DOHH2 (cell line): ENCODE measurements around the gene CHMP1B.

Source experiments
- H3F3A ChIP-seq: fragments of 200-600 bp; sonication (generic), shearing (Covaris generic); 2 replicates; pipeline ENCODE4 v1.6.0; 2016; ENCODE audit warnings: antibody characterized with exemption, mild to moderate bottlenecking; ENCODE audit not compliant: control insufficient read depth, insufficient read depth
- H3K27ac ChIP-seq: fragments of 200-600 bp; sonication (generic); 2 replicates; pipeline ENCODE4 v1.5.1; 2014; ENCODE audit warnings: low read depth, mild to moderate bottlenecking, low read length, moderate library complexity
- H3K27me3 ChIP-seq: fragments of 200-600 bp; sonication (generic); 2 replicates; pipeline ENCODE4 v1.6.1; 2014; ENCODE audit warnings: mild to moderate bottlenecking, low read length, mixed read lengths; ENCODE audit not compliant: control insufficient read depth
- H3K36me3 ChIP-seq: fragments of 200-600 bp; sonication (generic); 2 replicates; pipeline ENCODE4 v1.6.1; 2014; ENCODE audit warnings: mild to moderate bottlenecking, low read length, moderate library complexity, mixed read lengths; ENCODE audit not compliant: control insufficient read depth
- H3K4me1 ChIP-seq: fragments of 200-600 bp; sonication (generic); 2 replicates; pipeline ENCODE4 v1.6.1; 2014; ENCODE audit warnings: mild to moderate bottlenecking, low read length, mixed read lengths; ENCODE audit not compliant: control insufficient read depth
- H3K4me2 ChIP-seq: fragments of 200-600 bp; sonication (generic); 2 replicates; pipeline ENCODE4 v1.6.0; 2014; ENCODE audit warnings: mild to moderate bottlenecking, low read length, moderate library complexity
- H3K4me3 ChIP-seq: fragments of 200-600 bp; sonication (generic); 2 replicates; pipeline ENCODE4 v1.5.1; 2014; ENCODE audit warnings: mild to moderate bottlenecking, low read length, mixed read lengths
- H3K79me2 ChIP-seq: fragments of 200-600 bp; sonication (generic); 2 replicates; pipeline ENCODE4 v1.6.1; 2014; ENCODE audit warnings: mild to moderate bottlenecking, low read length, mixed read lengths; ENCODE audit not compliant: control insufficient read depth
- H3K9me2 ChIP-seq: fragments of 200-600 bp; sonication (generic); replicated peaks from 2 replicates; pipeline ENCODE4 v1.6.1; 2014; ENCODE audit warnings: mild to moderate bottlenecking, low read length, mixed read lengths; ENCODE audit not compliant: control insufficient read depth
- H3K9me3 ChIP-seq: fragments of 200-600 bp; sonication (generic); 2 replicates; pipeline ENCODE4 v1.6.1; 2014; ENCODE audit warnings: antibody characterized with exemption, low read length, mixed read lengths; ENCODE audit not compliant: control insufficient read depth, insufficient read depth
- H4K20me1 ChIP-seq: fragments of 200-600 bp; sonication (generic); 2 replicates; pipeline ENCODE4 v1.6.0; 2014; ENCODE audit warnings: low read depth, mild to moderate bottlenecking, antibody characterized with exemption, low read length, moderate library complexity; ENCODE audit not compliant: control insufficient read depth, insufficient read depth
- CTCF ChIP-seq: fragments of 200-600 bp; sonication (generic); IDR thresholded peaks from one replicate; pipeline ENCODE4 v1.5.1; 2014; ENCODE audit warnings: antibody characterized with exemption, mild to moderate bottlenecking, low read depth, low read length; ENCODE audit not compliant: poor library complexity, severe bottlenecking
- EZH2phosphoT487 ChIP-seq: fragments of 200-600 bp; sonication (generic); IDR thresholded peaks from 2 replicates; pipeline ENCODE4 v1.6.1; 2017; ENCODE audit warnings: borderline replicate concordance, mild to moderate bottlenecking, antibody characterized with exemption, low read length, moderate library complexity, mixed read lengths

The CHMP1B gene

GRCh38 chr18:11802586-11802985, 48.6 kb upstream of the CHMP1B start:
- Histone ChIP-seq H3K79me2 (no peaks in the 10 kb centered on the region), H3K36me3 (no peaks in the 10 kb centered on the region), H3K9me2 (no peaks in the 10 kb centered on the region), H3K4me1 (no peaks in the 10 kb centered on the region), H3K27ac (no peak overlapping the region), H3K27me3 (no peaks in the 10 kb centered on the region), H4K20me1 (no peaks in the 10 kb centered on the region), H3K4me3 (no peak overlapping the region), H3K9me3 (no peaks in the 10 kb centered on the region), H3F3A (no peaks in the 10 kb centered on the region), H3K4me2 (no peak overlapping the region)
- TF ChIP-seq EZH2phosphoT487 = no peak
- no peak for TF ChIP-seq CTCF

GRCh38 chr18:11807233-11807632, 44.0 kb upstream of the CHMP1B start:
- Histone ChIP-seq H3K9me2 (no peaks in the 10 kb centered on the region), H3K36me3 (no peaks in the 10 kb centered on the region), H3K4me3 (no peak overlapping the region), H3K27ac (no peak overlapping the region), H3K4me1 (no peaks in the 10 kb centered on the region), H3K27me3 (no peaks in the 10 kb centered on the region), H4K20me1 (no peaks in the 10 kb centered on the region), H3K9me3 (no peaks in the 10 kb centered on the region), H3K79me2 (no peaks in the 10 kb centered on the region), H3K4me2 (no peak overlapping the region), H3F3A (no peaks in the 10 kb centered on the region)
- TF ChIP-seq EZH2phosphoT487 (no peak), CTCF (no peak)

- no peaks in the 10 kb centered on the region for H3K9me3 ChIP-seq
- no peaks in the 10 kb centered on the region for H3F3A ChIP-seq
- H3K4me3 ChIP-seq = no peak overlapping the region
- TF ChIP-seq CTCF = no peak
- TF ChIP-seq EZH2phosphoT487 = no peak
- H3K4me1 ChIP-seq = no peaks in the 10 kb centered on the region
- no peak overlapping the region for H3K4me2 ChIP-seq
- no peaks in the 10 kb centered on the region for H3K27me3 ChIP-seq
- no peaks in the 10 kb centered on the region for H3K9me2 ChIP-seq
- no peaks in the 10 kb centered on the region for H4K20me1 ChIP-seq
- H3K36me3 ChIP-seq = no peaks in the 10 kb centered on the region
- H3K79me2 ChIP-seq = no peaks in the 10 kb centered on the region
- no peak overlapping the region for H3K27ac ChIP-seq
Observed at GRCh38 chr18:11808001-11808855, 43.0 kb upstream of the CHMP1B start.
